Stimulated activated CD4-positive, alpha-beta T cell treated with anti-CD3 and anti-CD28 coated beads, TNF-alpha, amount 100 ng/mL, for 4 hours (primary cell): ENCODE measurements around the gene C6.
"Not testable (repeated sequence)": the region's sequence is repeated elsewhere in the genome, so short reads cannot be mapped to it uniquely, and the experiment has no call there.

Source experiments
- DNase-seq, 3 experiments: peaks; one replicate each; pipeline ENCODE4 v3.0.0-alpha.2; 2020; ENCODE audit warnings: low read depth in 3 of 3

The C6 gene

DNA sequence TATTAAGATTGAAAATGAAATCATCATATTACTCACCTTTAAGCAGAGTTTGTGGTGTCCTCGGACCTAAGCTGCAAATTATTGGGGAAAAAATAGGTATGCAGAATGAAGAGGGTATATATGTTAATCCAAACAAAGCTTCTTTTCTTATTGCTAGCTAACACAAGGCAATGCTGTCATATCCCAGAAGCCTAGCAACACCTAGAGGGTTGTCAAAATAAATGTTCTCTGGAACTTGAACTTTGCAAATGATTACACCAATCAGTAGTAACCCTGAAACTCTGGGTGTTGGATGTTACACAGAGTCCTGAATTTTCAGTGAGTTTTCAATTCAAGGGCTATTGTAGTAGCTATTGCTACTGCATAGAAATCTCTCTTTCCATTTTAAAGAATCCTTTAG is at the start of gene C6:
TSS of gene C6 (minus strand) at position 193 of the 400 bp plus-strand sequence. CDS start 10,302 bp downstream, outside the sequence.
- no peak for DNase-seq

DNA sequence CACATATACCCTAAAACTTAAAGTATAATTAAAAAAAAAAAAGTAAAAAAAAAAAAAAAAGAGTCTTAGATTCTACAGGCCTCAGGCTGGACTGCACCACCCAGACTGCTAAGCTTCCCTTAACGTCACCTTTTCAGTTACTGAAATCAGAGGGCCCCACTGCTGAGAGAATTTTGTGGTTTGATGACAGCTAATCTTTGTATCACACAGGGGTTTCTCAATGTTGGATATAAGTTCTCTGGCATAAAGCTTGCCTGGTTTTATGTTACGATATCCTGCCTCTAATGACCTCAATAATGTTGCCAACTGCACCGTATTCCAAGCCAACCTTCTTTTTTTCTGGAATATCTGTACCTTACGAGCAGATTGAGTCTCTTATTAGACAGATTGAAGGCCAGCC is 43.1 kb upstream of the C6 start:
- no peak for DNase-seq

DNA sequence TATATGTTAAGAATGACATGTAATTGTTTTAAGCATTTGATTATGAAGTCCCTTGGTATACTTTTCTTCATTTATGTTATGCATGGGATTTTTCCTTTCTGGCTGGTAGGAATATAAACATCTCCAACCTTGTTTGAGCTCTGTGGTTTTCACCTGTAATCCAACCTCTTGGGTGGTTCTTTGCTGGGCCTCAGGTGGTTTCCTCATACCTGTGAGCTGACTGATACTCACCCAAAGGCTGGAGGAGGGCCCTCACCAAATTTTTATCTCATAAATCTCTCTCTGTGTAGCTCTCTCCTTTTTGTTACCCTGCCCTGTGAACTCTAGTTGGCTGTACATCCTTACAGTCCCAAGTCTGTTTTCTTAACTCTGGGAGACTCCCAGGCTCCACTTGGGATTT is 39.8 kb upstream of the C6 start:
- no peak for DNase-seq

- no peak for DNase-seq
Measured at GRCh38 chr5:41252036-41252435, 38.7 kb upstream of the C6 start.

GRCh38 chr5:41250351-41250987 is 37.1 kb upstream of the C6 start:
- DNase-seq: no peak

DNA sequence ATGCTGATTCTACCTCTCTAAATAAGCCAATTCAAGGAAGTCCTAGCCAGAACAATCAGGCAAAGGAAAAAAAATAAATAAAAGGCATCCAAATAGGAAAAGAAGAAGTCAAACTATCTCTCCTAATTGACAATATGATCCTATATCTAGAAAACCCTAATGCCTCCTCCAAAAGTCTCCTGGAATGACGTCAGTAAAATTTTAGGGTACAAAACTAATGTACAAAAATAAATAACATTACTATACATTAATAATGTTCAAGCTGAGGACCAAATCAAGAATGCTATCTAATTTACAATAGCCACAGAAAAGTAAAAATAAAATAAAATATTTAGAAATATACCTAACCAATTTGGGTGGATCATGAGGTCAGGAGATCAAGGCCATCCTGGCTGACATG is 33.8 kb upstream of the C6 start:
- no peak for DNase-seq

DNA sequence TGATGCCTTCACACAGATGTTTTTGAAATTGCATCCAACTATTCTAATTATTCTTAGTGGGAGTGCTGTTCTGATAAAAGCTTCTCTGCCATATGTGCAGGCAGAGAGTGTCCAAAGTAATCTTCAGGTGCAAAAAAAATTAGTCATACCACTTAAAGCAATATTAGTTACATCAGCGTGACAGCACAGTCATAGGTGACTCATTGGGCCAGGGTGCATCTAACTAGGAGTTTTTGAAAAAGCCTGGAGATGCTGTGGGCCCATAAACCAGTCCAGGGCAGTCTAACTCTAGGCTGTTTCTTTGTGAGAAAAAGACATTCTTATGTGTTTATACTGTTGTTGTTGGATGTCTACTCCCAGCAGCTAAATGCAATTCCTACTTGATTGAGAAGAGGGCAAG is 33.0 kb upstream of the C6 start:
- no peak for DNase-seq

DNA sequence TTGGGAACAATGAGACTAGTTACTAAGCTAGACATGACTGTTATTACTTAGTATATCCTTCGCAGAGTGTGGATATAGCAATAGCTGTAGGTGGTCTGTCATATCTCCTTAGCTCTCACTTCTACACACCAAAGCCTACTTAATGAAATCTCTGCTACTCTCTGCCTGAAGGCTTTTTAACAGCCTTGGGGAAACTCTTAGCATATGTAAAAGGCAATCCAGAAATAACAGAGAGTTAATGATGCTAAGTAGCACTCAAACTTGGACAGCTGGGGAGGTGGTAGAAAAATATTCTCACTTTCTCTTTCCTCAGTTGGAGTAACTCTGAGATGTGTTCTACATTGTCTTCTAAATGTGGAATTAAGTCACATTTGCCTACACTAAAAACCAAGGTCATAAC is 30.2 kb upstream of the C6 start:
- no peak for DNase-seq

DNA sequence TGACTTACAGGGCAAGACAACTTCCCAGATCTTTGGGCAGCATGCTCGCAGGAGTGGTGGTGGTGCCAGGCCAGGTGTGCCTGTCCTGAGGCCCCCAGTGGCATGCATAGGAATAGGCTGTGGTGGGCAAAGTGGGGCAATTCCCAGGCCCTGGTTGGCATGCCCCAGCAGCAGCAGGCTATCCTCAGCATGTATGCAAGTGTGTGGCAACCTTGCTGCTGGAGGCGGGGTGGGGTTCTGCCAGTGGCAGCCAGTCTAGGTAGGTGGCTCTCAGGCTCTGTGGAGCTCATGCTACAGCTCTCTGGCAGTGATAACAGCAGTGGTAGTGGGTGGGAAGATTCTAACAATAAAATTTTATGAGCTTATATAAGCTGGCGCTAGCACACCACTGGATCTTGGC is 27.7 kb upstream of the C6 start:
- no peak for DNase-seq

DNA sequence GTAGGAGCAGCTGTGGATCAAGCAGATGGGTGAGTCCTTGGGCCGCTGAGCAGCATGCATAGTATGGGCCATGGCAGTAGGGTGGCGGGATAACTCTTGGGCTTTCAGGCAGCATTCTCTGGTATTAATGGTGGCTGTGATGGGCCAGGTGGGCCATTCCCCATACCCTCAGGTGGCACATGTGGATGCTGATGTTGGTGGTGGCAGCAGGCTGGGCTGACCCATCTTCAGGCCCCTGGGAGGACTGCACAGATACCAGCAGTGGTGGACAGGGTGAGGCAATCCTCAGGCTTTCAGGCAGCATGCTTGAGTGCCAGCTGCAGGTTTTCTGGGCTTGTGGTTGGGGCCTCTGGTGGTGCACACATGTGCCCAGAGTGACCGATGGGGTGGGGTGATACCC is 27.1 kb upstream of the C6 start:
- no peak for DNase-seq

DNA sequence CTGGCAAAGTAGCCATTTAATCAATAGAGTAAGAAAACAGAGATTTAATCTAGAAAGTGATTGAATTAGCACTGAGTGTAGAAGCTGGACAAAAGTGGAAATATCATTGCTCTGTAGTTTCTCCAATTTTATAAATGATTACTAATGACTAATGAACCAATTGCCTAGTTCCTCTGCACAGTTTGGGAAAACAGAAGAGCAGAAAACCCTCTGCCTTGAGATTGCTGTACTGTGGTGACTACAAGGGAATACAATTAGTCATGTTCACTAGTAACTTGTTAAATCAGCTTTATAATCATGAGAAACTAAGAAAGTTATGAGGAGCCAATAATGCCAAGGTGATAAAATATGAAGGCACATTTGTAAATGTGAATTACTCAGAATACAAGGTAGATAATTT is 21.1 kb upstream of the C6 start:
- DNase-seq: no peak

DNA sequence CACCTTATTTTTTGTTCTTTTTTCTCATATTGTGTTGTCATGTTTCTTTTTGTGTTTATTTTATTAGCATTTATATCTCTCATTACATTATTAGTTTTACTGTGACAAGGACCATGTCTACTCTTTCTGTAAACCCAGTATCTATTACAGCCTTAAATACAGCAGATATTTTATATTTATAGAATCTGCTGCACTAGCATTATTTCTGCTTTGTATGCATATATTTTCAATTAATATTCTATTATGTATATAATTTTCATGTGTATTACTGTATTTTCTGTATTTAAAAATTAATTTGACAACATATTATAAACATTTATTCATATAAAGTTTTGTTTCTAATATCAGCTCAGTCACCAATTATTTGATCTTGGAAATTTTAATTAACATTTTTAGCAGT is 19.5 kb upstream of the C6 start:
- no peak for DNase-seq

GRCh38 chr5:41230276-41230675 is 16.9 kb upstream of the C6 start:
- DNase-seq: not testable (repeated sequence)

DNA sequence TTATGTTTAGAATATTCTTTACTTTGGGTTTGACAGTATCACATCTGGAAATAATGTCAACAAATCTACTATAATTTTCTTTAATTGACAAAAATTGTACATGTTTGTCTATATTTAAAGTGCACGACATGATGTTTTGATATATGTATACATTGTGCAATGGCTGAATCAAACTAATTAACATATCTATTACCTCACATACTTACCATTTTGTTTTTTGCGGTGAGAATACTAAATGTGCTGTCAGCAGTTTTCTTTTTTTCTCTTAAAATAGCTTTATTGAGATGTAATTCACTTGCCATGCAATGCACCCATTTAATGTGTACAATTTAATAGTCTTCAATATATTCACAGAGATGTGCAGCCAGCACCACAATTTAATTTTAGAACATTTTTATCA is 10.6 kb upstream of the C6 start:
- no peak for DNase-seq

DNA sequence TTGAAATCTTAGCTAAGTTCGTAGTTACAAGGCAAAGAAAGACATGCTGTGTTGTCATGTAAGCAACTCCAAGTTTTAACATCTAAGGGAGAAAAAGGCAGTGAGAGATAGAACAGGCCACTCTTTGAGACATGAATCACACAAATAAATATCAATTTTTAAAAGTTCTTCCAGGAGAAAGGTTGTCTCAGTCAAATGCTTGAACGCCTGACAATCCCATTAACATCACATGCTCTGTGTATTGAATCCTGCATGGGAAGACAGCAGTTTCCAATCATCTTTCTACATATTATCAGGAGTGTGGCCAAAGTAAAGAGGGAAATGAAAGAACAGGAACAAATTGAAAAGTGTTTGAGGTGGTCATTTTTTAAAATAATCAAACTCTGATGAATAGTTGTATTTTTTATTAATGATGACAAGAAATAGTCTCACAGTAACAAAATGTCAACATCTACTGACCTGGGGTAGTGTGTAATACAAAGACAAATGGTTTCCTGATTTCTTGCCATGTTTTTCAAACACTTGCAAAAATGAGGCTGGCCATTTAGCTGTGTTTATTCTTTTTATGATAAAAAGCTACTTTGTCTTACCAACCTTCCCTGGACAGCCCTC is 6.4 kb upstream of the C6 start:
- DNase-seq: no peak

GRCh38 chr5:41218929-41219657 is 5.8 kb upstream of the C6 start:
- no peak for DNase-seq

DNA sequence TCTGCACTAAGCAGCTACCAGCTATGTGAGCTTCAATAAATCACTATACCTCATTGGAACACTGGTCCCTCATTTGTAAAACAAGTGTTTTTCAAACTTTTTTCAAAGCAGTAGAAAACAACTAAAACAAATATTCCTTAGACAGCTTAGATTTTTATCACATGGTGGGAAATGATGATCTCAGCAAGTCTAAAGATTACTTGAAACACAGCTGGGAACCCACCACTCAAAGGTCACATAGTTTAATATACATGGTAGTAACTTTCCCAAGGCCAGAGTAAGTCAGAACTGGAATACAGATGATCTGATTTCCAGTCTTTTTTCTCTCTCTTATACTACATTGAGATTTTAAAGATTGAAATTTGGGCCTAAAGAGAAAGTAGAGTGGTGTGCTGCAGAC is 850 bp upstream of the C6 start:
- no peak for DNase-seq

- DNase-seq: no peak
Measured at GRCh38 chr5:41212935-41213334, 397 bp downstream of the C6 start.

DNA sequence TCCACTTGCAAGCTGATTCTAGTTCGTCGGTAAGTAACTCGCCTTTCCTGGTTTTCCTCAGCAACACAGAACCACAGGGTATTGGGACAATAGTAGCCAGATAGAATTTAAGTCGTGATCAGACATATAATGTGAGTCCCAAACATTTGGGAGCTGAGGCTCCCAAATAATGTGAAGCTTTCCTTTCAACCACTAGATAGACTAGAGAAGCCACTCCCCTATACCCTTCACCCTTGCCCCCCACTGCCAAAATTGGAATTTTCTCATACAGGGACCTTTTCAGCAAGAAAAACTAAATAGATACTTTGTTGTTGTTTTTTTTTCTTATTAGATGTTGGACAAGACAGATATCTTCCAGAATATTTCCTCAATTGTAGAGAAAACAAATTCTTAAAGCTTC is 1.9 kb downstream of the C6 start:
- DNase-seq: no peak

GRCh38 chr5:41205475-41205874 is 7.9 kb downstream of the C6 start:
- DNase-seq: not testable (repeated sequence)

DNA sequence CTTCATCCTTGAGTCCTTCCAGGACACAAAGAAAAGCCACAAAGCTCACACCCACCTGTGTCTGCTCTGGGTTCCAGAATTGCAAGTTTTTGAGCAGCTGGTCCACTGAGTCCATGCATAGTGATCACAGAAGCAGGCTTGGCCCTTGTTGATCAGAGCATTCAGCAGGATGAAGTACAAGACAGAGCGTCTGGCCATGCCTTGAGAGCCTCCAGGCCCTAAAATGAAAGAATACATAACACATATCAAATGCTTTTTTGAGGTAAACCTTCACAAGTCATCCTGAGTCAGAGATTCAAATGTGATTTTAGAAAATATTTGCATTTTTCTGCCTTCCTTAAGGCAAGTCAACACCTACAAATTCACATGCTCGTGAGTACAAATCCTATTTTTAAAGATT is 10.3 kb downstream of the C6 start:
- DNase-seq: no peak

DNA sequence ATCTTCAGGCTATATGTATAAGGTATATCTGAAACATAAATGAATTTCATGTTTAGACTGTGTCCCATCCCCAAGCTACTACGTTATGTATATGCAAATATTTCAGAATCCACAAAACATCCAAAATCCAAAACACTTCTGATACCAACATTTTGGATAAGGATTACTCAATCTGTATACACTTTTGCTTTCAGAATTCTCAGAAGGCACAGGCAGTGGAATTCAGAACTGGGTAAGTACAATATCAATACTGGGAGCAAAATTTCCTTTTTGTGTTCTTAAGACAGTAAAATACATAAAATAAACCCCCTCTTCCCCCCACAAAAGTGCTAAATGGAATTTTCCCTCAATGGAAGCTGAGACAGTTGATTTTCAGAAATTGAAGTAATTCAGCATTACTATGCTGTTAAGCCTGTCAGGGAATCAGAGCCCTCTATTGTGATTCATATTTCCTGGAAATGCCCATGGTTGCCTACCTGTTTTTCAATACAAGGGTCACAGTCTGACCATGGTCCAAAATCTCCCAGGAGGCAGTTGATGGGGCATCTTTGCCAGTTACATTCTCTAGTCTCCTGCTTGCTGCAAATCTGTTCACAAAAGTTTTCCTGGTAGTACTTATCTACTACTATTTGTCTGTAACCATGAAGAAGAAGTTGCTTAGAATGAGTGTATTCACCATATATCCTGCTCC is 12.1 kb downstream of the C6 start:
- DNase-seq: no peak

DNA sequence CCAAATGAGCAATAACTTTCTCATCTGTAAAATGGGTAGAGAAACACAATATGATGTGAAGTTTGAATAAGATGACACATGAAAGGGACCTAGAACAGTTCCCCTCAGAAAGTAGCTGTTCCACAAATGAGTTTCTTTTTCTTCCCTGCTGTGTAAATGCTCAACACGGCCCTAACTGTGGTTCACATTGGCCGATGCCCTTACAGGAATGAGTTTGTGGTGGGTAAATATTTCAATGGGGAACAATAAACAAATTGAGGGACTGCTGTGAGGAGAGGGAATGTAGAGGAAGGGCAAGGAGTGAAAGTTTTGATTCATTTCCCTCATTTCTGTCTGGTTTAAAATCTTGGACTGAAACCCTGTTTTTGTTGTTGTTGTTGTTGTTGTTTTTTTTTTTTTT is 12.8 kb downstream of the C6 start:
- no peak for DNase-seq
